AG04450 (cell line): ENCODE data around the gene MIOS. TPM values are rescaled to one million over a fixed set of nuclear protein-coding genes. Genes with fewer than 3 reads are reported as not detected.
"Not testable (repeated sequence)": the region's sequence is repeated elsewhere in the genome, so short reads cannot be mapped to it uniquely, and the experiment has no call there.

Experiments used
- CTCF ChIA-PET: fragments of 300-600, 350-600 bp; formaldehyde crosslinking; extraction: SDS; loops from one replicate; lab custom pipeline; 2022; ENCODE audit warnings: antibody characterized with exemption, inconsistent platforms; lab: Charles Lee
- POLR2A ChIA-PET: fragments of 350-600 bp; formaldehyde crosslinking; extraction: SDS; loops from one replicate; lab custom pipeline; 2021; ENCODE audit warnings: antibody characterized with exemption, inconsistent platforms; lab: Yijun Ruan, JAX
- DNase-seq: peaks from one replicate; pipeline ENCODE4 v3.0.0-alpha.2; 2011; ENCODE audit warnings: low read depth, low spot score
- H3K27ac ChIP-seq: one replicate; pipeline ENCODE4 v1.5.1; 2012; ENCODE audit warnings: low read depth, low read length, control low read depth
- H3K27me3 ChIP-seq: one replicate; pipeline ENCODE4 v1.6.0; 2012; ENCODE audit warnings: low read length; ENCODE audit not compliant: control insufficient read depth, insufficient read depth
- H3K4me3 ChIP-seq: 2 replicates; pipeline ENCODE4 v1.5.1; 2011; ENCODE audit warnings: mild to moderate bottlenecking, low read depth, low read length, control low read depth
- H3K9me3 ChIP-seq: 2 replicates; pipeline ENCODE4 v1.5.1; 2012; ENCODE audit warnings: low read length; ENCODE audit not compliant: control insufficient read depth, insufficient read depth
- CTCF ChIP-seq: IDR thresholded peaks from 2 replicates; pipeline ENCODE4 v1.5.1; 2011; ENCODE audit warnings: low read depth, low read length, control low read depth, inconsistent platforms
- polyA plus RNA-seq: library from polyadenylated mRNA; depleted of rRNA; stranded (reverse); fragments of >200 nt; gene quantifications from 2 replicates; pipeline ENCODE4 v1.2.3, GENCODE V29; 2011; rRNA removed

The MIOS gene
- polyA plus RNA-seq, 1 experiment = 26.6 TPM

- DNase-seq = no peak
- H3K4me3 ChIP-seq = no peak overlapping the region
- ChIA-PET POLR2A (interaction anchor here (0.7 kb wide), 1 partner anchor 162 kb away, joined by 4 read pairs; no protein-coding TSS in a partner anchor), CTCF (interaction anchor here (0.7 to 0.9 kb wide), 2 partner anchors 26 to 562 kb away, joined by 3 to 4 read pairs; no protein-coding TSS in a partner anchor)
- no peaks in the 10 kb centered on the region for H3K9me3 ChIP-seq
- no peaks in the 10 kb centered on the region for H3K27me3 ChIP-seq
- TF ChIP-seq CTCF = no peak
- no peak overlapping the region for H3K27ac ChIP-seq
Observed at GRCh38 chr7:7654964-7655715, 88.5 kb downstream of the MIOS start.

DNA sequence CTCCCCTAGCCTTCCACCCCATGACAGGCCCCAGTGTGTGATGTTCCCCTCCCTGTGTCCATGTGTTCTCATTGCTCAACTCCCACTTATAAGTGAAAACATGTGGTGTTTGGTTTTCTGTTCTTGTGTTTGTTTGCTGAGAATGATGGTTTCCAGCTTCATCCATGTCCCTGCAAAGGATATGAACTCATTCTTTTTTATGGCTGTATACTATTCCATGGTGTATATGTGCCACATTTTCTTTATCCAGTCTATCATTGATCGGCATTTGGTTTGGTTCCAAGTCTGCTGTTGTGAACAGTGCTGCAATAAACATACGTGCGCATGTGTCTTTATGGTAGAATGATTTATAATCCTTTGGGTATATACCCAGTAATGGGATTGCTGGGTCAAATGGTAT, 89.8 kb downstream of the MIOS start:
- POLR2A ChIA-PET, H3K4me3 ChIP-seq, H3K27ac ChIP-seq, DNase-seq, H3K9me3 ChIP-seq, CTCF ChIA-PET, H3K27me3 ChIP-seq: not testable (repeated sequence)

Other genes starting within 250 kb of the MIOS start
- gene COL28A1, start 31.0 kb upstream of the MIOS start, polyA plus RNA-seq = 0.02 and 0.04 TPM in 2 replicates
- 16.5 and 22.8 TPM in 2 replicates for gene UMAD1, start 73.9 kb downstream of the MIOS start, polyA plus RNA-seq
- 18.6 and 22.9 TPM in 2 replicates for gene RPA3, start 151.7 kb downstream of the MIOS start, polyA plus RNA-seq